Dermis microvascular lymphatic vessel endothelial cell (primary cell): Measurements from ENCODE around the gene FBXO42. TPM values are rescaled to one million over a fixed set of nuclear protein-coding genes. Genes with fewer than 3 reads are reported as not detected.
"Not testable (repeated sequence)": the region's sequence is repeated elsewhere in the genome, so short reads cannot be mapped to it uniquely, and the experiment has no call there.

Source experiments
- DNase-seq, 2 donors: peaks; one replicate each; pipeline versions ENCODE4 v3.0.0 to v3.0.0-alpha.2; 2010; ENCODE audit warnings: low read depth in 2 of 2
- total RNA-seq: library from RNA; depleted of rRNA; stranded (reverse); fragments of >200 nt; gene quantifications from 2 replicates; pipeline ENCODE4 v1.2.1, GENCODE V29; 2014

FBXO42 gene
- total RNA-seq, 1 donor from 2014 or later: 5.9 TPM

DNA sequence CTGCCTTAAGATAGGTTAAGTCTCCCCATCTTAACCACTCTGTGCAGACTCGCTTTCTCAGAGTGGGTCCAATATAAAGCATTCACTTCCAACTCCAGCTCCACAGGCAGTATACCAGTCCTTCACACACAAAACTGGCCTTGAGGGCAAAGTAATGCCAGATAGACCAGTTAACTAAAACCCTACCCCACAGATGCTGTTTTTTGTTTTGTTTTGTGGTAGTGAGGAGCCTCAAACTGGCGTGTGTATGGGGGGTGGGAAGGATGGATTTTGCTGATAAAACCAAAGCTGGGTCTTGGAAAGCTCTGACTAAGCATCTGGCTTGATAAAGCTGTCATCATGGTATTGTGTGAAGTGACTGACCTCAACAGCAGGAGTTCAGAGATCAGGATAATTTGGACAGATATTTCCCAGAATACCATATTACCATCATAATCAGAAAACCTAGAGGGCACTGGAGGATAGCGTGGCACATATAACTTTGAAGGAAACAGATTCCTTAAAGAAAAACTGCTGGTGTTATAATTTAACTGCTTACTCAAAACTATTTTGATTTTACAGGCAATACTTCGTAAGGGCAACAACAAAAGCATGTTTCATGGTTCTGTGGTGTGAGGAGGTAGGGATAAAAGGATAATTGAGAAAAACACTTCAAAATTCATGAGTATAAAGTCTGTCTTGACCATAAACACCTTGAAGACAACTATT, 85.7 kb downstream of the FBXO42 start:
- DNase-seq: peak; percentile 63 to 96

DNA sequence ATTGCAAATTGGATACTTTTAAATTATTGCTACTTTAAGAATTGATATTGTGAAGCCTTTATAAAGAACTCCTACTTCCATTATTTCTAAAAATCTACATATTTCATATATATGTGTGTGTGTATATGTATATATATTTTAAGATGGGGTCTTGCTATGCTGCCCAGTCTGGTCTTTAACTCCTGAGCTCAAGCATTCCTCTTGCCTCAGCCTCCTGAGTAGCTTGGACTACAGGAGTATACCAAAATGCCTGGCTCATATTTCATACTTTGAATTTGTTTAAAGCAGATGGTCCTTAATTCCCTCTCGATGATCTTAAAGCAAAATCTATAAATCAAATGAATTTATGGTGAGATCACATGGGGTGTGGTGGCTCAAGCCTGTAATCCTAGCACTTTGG, 90.2 kb downstream of the FBXO42 start:
- no peak for DNase-seq

DNA sequence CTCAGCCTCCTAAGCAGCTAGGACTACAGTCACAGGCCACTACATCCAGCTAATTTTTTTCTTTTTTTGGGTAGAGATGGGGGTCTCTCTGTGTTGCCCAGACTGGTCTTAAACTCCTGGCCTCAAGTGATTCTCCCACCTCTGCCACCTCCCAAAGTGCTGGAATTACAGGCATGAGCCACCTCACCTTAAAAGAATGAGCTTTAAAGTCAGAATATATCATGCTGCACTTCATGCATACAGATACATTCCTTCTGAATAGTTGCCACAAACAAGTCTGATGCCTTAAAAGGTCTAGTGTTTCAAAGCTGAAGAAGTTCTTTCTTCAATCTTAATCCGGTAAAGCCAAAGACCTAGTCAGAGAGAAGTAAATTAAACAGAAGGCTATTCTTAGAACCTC, 91.5 kb downstream of the FBXO42 start:
- no peak for DNase-seq

DNA sequence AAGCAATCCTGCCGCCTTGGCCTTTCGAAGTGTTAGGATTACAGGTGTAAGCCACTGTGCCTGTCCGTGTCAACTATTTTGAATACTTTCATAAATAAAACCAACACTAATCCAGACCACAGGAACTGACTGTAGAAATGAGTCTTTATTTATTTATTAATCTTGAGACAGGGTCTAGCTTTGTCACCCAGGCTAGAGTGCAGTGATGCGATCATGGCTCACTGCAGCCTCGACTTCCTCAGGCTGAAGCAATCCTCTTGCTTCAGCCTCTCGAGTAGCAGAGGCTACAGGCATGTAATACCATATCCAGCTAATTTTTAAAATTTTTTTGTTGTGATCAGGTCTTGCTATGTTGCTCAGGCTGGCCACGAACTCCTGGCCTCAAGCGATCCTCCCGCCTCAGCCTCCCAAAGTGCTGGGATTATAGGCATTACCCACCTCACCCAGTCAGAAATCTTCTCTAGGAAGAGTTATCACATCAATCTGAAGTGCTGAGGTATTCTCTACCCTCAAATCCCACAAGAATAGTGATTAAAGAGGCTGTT, 93.6 kb downstream of the FBXO42 start:
- DNase-seq: no peak

DNA sequence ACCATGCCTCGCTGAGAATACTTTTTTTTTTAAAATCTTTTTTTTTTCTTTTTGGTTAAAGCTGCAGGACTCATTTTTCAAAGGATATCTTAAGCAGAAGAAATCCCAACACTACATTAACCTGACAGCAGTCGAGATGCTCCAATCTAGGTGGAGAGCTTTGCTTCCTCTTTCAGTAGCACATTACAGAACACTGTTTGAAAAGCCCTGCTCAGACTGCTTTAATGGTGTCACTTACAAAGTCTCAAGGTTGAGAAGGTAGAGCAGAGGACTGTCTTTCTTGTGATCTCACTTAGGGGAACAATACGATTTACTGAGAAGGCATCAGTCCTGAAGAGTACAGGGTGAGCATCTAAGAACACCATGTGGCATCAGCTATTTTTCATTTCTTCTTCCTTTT, 94.3 kb downstream of the FBXO42 start:
- no peak for DNase-seq

DNA sequence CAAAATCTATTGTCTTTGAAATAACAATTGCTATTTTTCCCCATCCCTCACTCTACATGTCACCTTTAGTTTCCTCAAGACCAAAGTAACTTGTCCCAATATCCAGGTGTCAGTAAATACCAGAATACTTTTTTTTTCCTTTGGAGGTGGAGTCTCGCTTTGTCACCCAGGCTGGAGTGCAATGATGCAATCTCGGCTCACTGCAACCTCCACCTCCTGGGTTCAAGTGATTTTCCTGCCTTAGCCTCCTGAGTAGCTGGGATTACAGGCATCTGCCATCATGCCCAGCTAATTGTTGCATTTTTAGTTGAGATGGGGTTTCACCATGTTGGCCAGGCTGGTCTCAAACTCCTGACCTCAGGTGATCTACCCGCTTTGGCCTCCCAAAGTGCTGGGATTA, 94.7 kb downstream of the FBXO42 start:
- DNase-seq: not testable (repeated sequence)

DNA sequence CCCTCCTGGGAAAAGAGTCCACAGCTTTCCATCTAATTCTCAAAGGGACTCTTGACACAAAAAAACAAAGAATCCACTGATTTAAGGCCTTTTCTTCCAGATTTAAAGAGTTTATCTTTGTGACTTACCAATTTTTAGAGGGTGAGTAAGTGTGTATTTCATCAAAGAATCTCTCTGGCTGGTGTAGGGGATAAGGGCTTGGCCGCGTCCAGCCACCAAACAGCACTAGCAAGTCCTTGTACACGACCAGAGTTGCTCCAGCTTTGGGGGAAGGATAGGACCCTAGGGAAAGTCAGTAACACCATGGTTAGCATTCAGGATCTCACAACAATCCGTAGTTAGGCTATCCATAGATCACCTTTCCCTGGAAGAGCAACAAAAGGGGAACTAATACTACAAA, 95.8 kb downstream of the FBXO42 start:
- DNase-seq: no peak

DNA sequence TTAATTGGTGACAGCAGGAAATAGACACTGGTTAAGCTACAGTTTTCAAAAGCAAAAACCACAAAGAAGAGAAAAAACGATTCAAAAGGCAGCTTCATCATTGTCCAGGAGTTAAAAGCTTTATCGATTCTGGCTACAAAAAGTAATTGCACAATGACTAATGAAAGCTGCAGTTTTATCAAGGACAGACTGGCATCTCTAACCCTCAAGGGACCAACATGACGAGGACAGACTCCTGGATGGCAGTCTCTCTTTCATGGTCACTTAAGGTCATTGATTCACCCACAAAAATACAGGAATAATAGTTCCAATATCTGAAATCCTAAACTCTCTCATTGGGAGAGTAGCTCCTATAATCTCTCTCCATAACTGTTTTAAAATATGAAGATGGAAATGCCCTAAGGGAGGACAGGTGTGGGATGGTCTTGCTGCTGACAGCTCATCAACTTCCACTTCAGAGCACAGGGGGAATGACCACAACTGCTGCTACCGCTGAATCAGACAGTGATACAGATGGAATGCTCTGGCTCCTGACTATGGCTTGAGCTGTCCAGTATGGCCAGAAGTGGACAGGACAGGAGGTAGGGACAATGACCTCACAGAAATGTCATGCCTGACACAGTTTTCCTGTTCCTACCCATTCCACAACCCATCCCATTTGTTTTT, 97.9 kb downstream of the FBXO42 start:
- DNase-seq: no peak

DNA sequence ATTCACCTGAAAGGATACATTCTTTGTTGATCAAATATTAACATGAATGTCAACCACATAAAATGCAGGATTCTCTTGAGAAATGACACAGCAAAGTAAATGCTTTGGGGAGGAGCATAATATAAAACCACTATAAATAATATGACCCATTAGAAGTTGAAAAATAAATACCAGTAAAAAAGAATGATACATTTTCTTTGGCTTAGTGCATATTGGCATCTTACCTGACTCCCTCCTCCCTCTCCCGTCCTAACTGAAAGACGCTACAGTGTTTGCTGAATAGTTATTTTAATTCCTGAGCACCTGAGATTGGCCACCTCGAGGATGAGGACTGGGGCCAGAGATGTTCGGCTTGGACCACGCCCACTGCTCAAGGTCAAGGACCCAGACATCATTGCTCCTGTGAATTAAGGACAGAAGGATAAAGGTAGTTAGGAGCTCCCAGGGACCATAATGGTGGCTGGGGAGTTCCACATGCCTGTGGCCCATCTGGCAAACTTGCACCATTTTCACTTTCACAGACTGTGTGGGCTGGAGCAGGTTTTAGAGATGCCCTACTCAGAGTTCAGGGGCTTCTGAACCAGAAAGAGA, 98.9 kb downstream of the FBXO42 start:
- no peak for DNase-seq

DNA sequence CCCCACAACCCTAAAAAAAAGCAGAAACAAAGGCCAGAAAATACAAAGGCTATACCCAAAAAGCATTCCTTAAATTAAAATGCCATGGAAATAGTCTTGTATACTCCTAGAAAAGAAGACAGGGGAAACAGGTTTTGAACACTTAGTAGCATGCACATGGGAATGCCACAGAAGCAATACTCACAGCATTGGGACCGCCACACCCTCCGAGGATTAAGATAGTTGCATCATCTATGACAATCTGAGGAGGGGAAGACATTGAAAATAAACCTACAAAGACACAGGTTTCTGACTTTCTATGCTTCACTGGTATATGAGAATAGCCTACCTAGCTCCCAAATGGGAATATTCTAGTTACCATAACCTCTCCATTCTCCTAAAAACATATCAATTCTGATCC, 99.4 kb downstream of the FBXO42 start:
- no peak for DNase-seq

DNA sequence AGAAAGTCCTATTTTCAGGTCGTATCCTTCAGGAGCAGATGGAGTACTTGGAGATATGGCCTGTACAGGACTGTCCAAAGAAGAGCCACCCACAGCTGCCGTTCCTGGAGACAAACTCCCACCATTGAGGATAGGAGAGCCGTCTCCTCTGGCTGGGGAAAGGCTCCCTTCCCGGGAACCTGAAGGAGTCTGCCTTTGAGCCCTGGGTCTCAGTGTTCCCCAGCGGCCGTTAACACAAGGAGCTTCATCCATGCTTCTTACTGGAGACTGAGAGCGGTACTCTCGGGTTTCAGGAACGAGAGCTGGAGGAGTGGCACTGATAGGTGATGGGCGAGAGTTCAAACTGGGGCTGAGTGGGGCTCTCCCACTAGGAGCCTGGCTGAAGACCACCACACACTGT, 100.9 kb downstream of the FBXO42 start:
- no peak for DNase-seq

DNA sequence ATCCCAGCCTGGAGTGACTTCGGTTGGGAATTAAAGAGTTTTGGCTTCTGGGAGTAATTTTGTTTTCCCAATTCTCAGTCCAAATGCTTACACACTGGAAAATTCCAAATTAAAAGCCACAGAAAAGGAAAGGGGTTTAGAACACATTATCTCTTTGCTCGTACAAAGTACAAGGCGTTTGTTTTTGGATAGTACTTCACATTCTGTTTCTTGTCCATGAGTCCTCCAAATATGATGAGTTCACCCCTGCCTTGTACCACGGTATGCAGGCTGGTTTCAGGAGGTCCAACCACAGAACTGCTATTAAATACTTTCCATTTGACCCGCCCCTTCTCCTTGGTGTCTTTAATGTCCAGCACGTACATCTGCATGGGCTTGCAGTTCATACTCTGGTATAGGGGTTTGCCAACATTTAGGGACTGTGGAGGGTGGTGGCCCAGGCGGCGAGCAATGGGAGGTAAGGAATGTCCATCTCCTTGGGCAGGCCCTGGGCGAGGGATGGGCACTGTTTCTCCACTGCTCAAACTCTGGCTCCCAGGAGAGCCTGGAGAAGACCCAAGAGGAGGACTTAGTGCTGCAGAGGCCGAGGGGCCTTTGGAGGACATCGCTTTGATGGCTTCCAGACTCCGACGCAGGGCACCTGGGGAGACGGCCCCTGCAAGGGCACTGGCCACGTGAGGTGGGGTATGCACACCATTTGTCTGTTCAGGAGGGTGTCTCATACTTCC, 101.6 kb downstream of the FBXO42 start:
- no peak for DNase-seq

DNA sequence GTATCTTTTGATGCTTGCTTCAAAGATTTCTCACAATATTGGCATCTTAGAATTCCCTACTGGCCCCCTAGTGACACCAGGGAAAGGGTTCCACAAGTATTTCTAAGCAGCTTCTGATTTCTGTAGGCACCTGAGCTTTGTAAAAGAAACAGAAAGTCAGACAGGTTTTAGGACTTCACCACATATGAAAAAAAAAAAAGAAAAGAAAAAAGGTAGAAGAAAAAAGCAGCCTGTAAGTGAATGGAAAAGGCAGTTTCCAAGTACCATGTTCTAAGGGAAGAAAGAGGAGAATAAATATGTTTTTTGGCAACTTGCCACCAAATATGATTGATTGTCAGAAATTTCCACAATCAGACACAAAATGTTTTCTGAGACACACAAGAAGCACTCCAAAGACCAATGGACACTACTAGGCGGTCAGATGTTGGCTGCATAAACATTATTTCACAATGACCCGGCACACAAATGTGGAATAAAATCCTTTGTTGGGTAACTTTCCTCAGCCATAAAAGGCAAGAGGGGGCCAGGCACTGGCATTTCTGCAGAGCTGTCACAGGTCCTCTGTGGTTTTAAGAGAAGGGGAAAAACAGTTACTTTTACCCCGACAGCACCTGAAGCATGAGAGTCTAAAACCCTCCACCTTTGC, 102.6 kb downstream of the FBXO42 start:
- peak; percentile 62 to 93 for DNase-seq

DNA sequence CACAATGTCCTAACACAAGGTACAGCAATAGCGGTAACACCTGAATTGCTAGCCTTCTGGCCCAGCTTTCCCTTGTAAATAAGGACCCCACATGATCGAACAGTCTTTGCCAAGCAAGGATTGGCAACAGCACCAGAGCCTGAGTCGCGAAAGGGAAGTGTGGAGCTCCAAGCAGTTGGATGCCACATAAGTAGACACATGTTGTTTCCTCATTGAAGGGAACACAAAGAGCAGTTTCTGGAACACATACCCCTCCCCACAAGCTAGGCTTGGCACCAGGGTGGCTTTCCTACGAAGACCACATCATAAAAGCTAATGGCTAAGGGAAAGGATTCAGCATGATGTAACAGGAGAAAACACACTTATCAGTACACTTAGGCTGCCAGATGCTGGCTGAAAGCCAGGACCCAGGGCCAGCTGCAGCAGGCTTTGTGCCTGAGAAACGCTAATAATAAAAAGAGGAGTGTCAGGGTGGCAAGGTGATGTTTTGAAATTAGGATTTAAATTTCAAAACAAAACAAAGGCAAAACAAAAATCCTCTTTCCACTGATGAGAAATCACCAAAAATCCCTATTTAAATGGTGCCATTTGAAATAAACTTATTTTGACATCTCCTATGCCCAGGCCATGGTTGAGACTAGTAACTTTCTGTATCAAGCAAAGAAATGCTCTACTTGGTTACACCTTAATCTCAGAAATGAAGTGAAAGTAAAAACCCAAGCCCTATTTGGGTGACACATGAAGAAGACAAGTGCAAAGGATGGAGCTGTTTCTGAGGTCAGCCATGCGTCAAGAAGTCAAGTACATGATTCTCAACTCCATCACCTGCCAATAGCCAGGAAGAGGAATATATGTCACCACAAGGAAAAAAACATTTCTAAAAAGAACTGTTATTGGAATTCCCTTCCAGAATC, 103.4 kb downstream of the FBXO42 start:
- peak; percentile 47 to 99 for DNase-seq

DNA sequence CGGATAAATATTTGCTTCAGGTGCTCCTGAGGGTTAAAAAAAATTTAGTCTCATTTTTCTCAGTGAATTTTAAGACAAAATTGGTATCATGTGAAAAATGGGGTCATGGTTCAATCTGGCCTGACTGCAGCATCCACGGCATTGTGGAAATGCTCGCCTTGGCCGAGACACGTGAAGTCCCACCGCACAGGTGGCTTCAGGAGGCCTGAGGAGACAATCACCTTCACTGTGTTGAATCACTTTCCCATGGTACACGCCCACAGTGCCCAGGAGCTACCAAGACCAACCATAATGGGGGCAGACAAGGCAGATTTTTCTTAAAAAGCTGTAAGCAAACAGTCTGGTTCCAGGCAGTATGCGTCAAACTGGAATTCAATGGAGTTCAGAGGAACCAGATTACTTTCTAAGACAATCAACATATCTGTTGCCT, 104.3 kb downstream of the FBXO42 start:
- DNase-seq: no peak

DNA sequence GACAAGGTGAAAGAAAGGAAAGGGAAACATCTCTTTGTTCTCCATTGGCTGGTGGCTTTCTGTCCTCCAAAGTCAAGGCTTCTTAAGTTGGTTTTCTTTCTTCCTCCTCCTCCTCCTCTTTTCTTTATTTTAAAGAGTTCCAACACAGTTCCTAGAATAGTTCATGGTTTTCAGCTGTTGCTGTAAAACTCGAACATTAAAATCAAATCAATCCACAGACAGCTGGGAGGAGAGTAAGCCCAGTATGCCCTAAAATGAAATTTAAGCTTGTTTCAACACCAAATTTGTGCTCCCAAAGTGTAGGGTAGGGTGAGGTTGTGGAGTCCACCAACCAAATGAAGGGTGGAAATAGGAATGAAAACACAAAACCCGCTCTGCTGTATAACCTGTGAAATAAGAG, 104.8 kb downstream of the FBXO42 start:
- DNase-seq: no peak

DNA sequence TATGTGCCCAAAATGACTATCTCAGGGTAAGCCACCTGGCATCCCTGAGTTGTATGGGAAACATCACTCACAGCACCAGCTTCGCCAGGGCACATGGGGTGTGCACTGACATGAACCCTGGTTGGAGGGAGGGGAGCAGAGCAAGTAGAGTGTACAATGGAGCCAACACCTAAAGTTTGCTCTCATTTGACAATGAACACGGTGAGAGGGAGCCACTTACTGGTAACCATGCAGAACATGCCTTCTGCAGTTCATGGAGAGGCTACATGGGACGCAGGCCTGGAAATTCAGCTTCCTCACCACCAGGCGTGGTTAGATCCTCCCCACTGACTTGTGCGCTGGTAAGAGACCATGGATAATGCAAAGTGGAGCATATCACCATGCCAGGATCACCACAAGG, 105.3 kb downstream of the FBXO42 start:
- DNase-seq: no peak

DNA sequence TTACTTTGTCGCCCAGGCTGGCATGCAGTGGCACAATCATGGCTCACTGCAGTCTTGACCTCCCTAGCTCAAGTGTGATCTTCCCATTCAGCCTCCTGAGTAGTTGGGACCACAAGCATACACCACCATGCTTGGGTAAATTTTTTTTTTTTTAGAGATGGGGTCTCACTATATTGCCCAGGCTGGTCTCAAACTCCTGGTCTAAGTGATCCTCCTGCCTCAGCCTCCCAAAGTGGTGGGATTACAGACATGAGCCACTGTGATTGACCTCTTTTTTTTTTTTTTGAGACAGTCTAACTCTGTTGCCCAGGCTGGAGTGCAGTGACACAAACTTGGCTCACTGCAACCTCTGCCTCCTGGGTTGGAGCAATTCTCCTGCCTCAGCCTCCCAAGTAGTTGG, 106.0 kb downstream of the FBXO42 start:
- DNase-seq: not testable (repeated sequence)

DNA sequence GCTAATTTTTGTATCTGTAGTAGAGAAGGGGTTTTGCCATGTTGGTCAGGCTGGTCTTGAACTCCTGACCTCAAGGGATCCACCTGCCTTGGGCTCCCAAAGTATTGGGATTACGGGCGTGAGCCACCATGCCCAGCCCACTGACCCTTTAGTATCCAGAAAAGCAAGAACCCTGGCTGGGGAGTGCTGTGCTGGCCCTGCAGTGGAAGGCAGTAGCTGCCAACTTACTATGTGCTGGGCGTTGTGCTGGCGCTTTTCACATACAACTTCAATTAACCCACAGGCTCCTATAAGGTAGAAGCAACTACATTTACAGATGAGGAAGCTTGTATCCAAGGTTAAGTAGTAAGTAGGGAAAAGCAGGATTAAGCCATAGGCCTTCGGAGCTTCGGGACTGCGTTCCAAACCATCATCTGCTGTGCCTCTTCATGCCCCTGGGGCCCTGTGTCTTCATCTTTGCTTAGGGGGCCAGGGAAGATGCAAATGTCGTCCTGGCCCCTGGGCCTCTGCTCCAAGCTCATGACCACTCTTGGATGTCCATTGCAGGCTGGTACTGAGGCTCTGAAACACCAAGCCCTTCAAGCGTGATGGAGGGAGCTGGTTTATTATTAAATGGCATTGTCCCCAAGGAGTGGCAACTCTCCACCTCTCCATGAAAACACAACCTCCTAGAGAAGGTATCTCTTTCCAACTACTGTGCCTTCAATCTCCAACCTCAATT, 106.6 kb downstream of the FBXO42 start:
- DNase-seq: no peak
